H1 (cell line): ENCODE measurements around the gene SMG7. TPM values are rescaled to one million over a fixed set of nuclear protein-coding genes. Genes with fewer than 3 reads are reported as not detected.
A peak's percentile ranks its signal among the peaks of the same experiment; 100 is the strongest.

Experiments
- polyA plus RNA-seq, 7 experiments: library from polyadenylated mRNA; depleted of rRNA in 3 of 7; stranded (reverse) in 5 of 7; unstranded in 2 of 7; fragments of >200 nt in 5 of 7; fragments of 200-250 nt in 2 of 7; gene quantifications; 1 replicate in 5 of 7; 2 replicates in 1 of 7; 4 replicates in 1 of 7; pipeline versions ENCODE4 v1.2.1 to v1.2.3, GENCODE V29; 2011 to 2013; ENCODE audit warnings: missing spikeins in 2 of 7, mixed read lengths in 2 of 7
- total RNA-seq: library from RNA; stranded (reverse); fragmentation: NEBNext Ultra II Directional; extraction: Animal tissue kit (Norgen Biotek cat#: 25700); gene quantifications from 2 replicates; pipeline ENCODE4 v1.2.1, GENCODE V29; 2021
- TF ChIP-seq, protein P1 (sequence below), 3 experiments: IDR thresholded peaks; 1 replicate in 2 of 3; 2 replicates in 1 of 3; pipeline versions ENCODE4 v1.5.1 to v1.6.1; 2011; ENCODE audit warnings: low read length in 3 of 3, mild to moderate bottlenecking in 3 of 3, inconsistent platforms in 2 of 3, low read depth in 1 of 3, moderate library complexity in 1 of 3; ENCODE audit not compliant: insufficient read depth in 1 of 3; ENCODE audit errors: control extremely low read depth in 1 of 3

The SMG7 gene
- total and polyA plus RNA-seq, 2 of the 8 experiments (the other 6 are each of a cell fraction or from before 2014, with no cell fraction given) = 39.3 to 65.6 TPM

DNA sequence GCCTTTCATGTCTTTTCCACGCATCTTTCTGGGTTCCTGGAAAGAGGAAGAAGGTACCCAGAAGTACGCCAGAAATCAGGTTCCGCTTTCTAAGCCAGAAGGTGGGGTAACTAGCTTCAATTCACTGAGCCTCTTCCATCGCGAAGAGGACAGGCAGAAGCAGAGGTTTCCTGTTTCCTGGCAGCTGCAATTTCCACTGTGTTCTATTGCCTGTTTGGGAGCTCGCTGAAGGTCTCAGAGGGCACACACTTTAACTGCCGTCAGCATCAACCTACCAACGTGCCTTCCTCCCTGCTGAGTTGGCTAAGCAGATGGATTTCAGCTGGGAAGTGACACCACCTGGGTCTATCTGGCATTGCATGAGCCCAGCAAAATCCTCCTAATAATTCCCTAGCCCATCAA, 108.0 kb downstream of the SMG7 start (continued):
- TF ChIP-seq, protein P1, sequence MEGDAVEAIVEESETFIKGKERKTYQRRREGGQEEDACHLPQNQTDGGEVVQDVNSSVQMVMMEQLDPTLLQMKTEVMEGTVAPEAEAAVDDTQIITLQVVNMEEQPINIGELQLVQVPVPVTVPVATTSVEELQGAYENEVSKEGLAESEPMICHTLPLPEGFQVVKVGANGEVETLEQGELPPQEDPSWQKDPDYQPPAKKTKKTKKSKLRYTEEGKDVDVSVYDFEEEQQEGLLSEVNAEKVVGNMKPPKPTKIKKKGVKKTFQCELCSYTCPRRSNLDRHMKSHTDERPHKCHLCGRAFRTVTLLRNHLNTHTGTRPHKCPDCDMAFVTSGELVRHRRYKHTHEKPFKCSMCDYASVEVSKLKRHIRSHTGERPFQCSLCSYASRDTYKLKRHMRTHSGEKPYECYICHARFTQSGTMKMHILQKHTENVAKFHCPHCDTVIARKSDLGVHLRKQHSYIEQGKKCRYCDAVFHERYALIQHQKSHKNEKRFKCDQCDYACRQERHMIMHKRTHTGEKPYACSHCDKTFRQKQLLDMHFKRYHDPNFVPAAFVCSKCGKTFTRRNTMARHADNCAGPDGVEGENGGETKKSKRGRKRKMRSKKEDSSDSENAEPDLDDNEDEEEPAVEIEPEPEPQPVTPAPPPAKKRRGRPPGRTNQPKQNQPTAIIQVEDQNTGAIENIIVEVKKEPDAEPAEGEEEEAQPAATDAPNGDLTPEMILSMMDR (IDR thresholded peaks at IDR 0.05; ENCODE audit: control extremely low read depth in 1 of 3, insufficient read depth in 1 of 3, low read depth in 1 of 3, low read length in 3 of 3) = peak in 1 of 3 experiments; percentile 62; a peak in 2 of 4 replicates
